Activated CD4-positive, CD25-positive, alpha-beta regulatory T cell treated with anti-CD3 and anti-CD28 coated beads, Interleukin-2, amount 50 U/mL, for 24 hours (primary cell): Measurements from ENCODE around the gene ADH5.
"Not testable (repeated sequence)": the region's sequence is repeated elsewhere in the genome, so short reads cannot be mapped to it uniquely, and the experiment has no call there.

Experiments
- ATAC-seq, 2 donors: fragments of 150-1000 bp; cut with Tn5 transposase; one replicate each; pipeline ENCODE4 v1.10.0; 2021; ENCODE audit warnings: mild to moderate bottlenecking in 1 of 2, moderate library complexity in 1 of 2

ADH5 gene

DNA sequence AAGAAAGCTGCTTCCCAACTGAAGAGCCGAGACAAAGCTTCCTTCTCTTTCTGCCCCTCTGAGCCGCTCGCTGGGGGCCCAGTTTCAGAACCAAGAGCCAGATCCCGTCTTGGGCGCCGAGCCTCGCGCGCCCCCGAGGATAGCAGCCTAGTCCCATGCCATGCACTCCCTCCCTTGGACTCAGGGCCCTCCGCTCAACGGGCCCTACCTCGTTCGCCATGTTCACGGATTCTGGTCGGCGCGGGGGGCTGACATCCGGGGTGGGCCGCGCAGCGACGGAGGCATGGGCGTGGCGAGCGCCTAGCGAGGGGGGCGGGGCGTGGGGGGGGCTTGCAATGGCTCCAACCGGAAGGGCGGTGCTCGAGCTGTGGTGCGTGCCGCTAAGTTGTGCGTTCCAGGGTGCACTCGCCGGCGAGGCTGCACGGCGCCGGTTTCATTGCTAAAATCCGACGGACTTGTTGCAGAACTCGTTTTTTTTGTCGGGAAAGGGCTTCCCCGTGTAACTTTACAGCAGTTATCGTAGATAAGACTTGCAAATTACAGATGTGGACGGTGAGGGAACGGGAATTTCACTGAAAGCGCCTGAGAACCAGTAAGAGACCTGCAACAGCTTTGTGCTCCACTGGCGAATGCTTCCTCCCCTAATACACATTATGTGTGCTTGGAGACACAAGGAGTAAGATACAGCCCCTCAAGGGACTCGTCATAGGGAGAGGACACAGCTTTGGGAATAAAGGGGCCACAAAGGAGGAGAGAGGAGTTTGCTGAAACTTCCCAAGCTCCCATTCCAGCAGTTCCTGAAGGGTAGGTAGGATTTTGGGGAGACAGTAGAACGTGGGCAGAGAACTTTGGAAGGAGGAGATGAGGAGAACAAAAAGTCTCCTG is at the start of gene ADH5:
TSS of gene ADH5 (minus strand) at position 308 of the 885 bp plus-strand sequence. CDS start at position 220, 88 bp downstream.
- ATAC-seq, result peak; percentile 98

DNA sequence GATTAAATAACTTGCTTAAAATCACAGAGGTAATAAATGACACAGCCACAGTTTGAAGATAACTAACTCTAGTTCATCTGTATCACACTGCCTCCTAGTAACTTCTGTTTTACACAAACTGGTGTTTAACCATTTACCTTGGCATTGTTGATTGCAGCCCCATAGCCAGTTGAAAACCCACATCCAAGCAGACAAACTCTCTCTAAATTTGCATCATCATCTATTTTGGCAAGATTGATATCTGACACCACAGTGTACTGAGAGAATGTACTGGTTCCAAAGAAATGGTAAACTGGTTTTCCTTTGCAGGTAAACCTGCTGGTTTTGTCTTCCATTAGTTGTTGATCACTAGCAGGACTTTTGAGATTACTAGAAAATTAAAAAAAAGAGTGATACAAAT is 47.7 kb upstream of the ADH5 start:
- ATAC-seq, result no peak

DNA sequence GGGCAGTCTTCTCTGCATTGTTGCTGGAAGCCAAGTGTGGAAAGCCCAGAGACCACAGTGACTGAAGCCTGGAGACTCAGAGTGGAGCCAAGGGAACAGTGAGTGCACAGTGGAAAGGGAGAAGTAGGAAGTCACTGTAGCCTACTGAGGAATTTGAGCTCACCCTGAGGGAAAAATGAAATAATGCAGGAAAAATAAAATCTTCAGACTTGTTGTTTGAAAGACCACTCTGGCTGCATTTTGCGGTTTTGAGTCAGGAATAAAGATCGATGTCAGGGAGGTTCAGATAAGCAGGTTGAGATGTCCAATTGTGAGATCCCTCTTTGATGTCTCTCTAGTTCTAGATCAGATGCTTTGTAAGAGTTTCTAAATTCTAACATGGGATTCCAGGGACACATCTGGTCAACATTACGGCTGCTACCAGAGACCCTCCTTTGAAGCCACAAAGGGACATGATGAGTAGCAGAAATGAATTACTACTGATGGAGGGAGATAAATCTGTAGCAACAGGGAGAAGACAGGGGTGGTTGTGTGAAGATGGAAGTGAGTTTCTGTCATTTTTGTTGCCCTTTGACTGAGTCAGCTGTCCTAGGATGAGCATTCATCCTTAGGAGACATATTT is 47.1 kb upstream of the ADH5 start:
- ATAC-seq, result no peak

DNA sequence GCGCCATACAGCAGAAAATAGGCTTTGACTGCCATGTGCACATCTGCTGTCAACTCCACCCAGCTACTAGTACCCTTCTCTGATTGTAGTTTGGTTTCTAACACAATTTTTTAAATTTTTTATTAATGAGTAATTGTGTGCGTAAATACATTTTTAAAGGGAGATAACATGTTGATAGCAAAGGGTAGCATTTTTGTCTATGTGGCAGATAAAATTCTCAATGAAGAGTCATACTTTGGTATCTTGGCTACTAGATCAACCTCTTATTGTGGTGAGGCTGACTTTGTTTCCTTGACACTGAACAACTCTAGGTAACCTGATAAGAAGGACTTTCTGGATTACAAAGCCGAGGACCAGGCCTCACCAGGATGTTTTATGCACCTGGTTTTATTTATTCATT is 46.0 kb upstream of the ADH5 start:
- ATAC-seq, result no peak

GRCh38 chr4:99131378-99131777 is 42.8 kb upstream of the ADH5 start:
- no peak for ATAC-seq

DNA sequence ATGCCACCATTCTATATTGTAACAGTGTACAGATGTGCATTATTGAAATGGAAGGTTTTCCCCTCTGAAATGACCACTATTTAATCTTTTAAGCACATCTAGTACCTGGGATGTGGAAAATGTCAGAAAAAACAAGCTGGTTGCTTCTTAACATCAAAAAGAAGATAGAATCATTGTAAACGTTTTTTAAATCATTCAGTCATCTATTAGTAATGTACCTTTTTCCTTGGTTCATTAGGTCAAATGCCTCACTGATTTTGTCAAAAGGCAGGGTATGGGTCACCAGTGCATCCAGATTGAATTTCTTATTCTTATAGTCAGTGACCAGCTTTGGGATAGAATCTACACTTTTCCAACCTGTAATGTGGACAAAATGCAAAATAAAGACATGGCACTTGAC is 37.8 kb upstream of the ADH5 start:
- ATAC-seq, result no peak

- ATAC-seq, result no peak
Measured at GRCh38 chr4:99121008-99121407, 32.4 kb upstream of the ADH5 start.

- ATAC-seq, result no peak
Measured at GRCh38 chr4:99120501-99120900, 31.9 kb upstream of the ADH5 start.

DNA sequence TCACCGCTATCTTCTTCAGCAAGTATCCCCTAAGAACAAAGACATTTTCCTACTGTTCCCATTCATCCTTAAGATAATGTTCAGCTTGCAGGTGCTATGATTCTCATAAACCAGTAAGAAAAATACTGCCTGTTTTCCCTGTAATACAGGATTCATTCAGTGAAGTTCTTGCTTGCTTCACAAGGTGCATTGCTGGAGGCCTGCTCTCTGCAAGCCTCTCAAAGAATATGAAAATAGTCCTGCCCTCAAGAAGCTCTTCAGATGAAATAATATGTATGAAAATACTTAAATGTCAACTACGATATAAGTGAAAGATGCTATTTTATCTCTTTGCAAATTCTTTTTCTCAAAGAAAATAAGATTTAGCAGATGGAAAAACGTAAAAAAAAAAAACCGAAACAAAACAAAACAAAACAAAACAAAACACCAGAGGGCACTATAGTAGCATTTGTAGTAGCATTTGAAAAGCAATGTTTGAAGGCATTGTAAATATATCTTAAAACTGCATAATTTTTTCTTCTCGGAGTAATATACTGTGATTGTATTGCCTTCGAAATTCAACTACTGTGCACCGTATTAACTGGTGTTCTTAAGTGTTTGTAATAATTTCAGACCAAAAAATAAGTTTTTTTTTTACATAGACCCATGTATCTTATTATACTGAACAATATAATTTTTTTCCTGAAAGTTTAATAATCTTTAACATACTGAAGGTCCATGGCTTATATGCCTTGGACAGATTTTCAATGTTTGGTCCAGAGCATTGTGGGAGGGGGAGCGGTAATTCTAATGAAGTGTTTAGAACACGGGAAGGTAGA is 29.5 kb upstream of the ADH5 start:
- ATAC-seq, result no peak

GRCh38 chr4:99117122-99117841 is 28.7 kb upstream of the ADH5 start:
- not testable (repeated sequence) for ATAC-seq

- ATAC-seq, result not testable (repeated sequence)
Measured at GRCh38 chr4:99109286-99109685, 20.7 kb upstream of the ADH5 start.

GRCh38 chr4:99104153-99104552 is 15.6 kb upstream of the ADH5 start:
- ATAC-seq, result no peak

DNA sequence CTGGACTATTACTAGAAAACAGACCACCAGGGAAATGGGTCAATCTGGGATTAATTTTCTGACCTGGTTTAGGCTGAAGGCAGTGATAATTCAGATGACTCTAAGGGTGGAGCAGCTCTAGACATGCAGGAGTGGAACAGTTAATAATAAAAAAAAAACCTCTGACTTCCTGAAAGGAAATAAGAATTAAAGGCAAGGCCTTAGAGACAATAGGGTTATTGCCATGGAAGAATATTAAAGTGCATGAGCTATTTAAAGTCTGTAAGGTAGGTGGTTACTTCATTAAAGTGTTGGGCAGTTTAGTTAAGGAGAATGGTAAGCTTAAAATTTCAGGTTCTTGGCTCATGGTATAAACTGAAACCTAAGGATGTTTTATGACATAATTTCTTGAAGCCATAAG is 14.6 kb upstream of the ADH5 start:
- no peak for ATAC-seq

- no peak for ATAC-seq
Measured at GRCh38 chr4:99102634-99103033, 14.0 kb upstream of the ADH5 start.

DNA sequence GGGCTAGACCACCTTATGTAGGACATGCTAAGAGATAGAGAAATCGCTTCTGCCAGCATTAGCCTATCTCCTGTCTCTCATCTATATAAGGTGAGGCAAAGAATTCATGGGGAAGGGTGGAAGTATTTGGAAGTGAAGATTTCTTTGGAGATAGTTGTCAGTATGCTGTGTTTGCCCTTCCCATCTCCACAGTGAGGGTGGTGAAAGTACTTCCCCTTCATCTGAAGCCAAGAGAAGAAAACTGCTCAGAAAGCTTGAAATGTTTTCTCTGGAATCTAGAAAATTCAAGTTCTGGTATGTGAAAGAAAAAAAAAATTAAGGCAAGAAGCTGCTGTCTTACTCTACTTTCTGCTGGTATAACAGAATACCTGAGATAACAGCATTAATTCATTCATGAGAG is 12.3 kb upstream of the ADH5 start:
- no peak for ATAC-seq

GRCh38 chr4:99099814-99100213 is 11.2 kb upstream of the ADH5 start:
- ATAC-seq, result not testable (repeated sequence)

GRCh38 chr4:99099311-99099710 is 10.7 kb upstream of the ADH5 start:
- ATAC-seq, result no peak

- not testable (repeated sequence) for ATAC-seq
Measured at GRCh38 chr4:99091841-99092240, 3.3 kb upstream of the ADH5 start.

GRCh38 chr4:99091216-99091575 is 2.6 kb upstream of the ADH5 start:
- no peak for ATAC-seq

DNA sequence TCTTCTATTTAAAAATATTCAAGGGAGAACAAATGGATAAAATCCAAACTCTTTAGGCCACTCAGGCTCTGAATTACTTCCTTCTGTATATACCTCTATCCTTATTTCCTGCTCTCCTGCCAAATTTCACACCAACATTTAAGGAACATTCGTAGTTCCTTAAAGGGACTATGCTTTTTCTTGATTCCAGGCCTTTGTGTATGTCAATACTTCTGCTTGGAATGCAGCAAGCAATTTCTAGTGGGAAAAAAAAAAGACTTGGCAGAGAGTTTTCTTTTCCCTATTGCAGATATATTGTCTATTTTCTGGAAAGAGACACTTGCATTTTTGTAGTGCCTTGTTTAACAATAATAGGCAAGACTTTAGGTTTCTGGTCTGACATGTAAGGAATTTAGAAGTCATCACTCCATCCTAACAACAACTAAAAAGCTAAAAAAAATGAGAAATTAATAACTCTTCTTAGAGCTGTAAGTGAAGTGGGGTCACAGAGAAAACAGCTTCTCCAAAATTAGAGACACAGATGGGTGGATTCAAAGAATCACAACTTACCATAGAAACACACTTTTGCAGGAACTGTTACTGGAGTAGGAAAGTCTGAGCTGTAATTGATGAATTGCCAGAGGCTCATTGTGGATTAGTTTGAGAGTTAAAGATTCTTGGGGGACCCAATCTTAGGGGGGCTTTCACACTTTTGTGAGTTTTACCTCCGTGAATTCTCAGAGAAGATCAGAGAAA is 2.1 kb upstream of the ADH5 start:
- ATAC-seq, result no peak

GRCh38 chr4:99088023-99088449 is 552 bp downstream of the ADH5 start:
- no peak for ATAC-seq

GRCh38 chr4:99084595-99084994 is 4.0 kb downstream of the ADH5 start:
- ATAC-seq, result no peak
